Activated naive CD4-positive, alpha-beta T cell treated with anti-CD3 and anti-CD28 coated beads, Interleukin-2, amount 10 ng/mL, durations not matched to agents 7 days and 5 days (primary cell): ENCODE measurements around the gene DYNAP.

Experiments used
- CTCF ChIA-PET: fragments of 350-600 bp; sonication (Branson Sonifier 250); formaldehyde crosslinking; loops from one replicate; lab custom pipeline; 2021; ENCODE audit warnings: antibody characterized with exemption; lab: Charles Lee
- DNase-seq: peaks from one replicate; pipeline ENCODE4 v3.0.0-alpha.2; 2020
- H3K27ac Mint-ChIP-seq: one replicate; pipeline ENCODE4 v1.8.0; 2021; ENCODE audit warnings: mild to moderate bottlenecking, moderate library complexity, mixed read lengths
- H3K27me3 Mint-ChIP-seq: one replicate; pipeline ENCODE4 v1.8.0; 2021; ENCODE audit warnings: mild to moderate bottlenecking, mixed read lengths
- H3K36me3 Mint-ChIP-seq: one replicate; pipeline ENCODE4 v1.8.0; 2021; ENCODE audit warnings: mixed read lengths
- H3K4me1 Mint-ChIP-seq: one replicate; pipeline ENCODE4 v1.8.0; 2021; ENCODE audit warnings: mixed read lengths
- H3K4me3 Mint-ChIP-seq: one replicate; pipeline ENCODE4 v1.8.0; 2021; ENCODE audit warnings: mild to moderate bottlenecking, moderate library complexity, mixed read lengths
- H3K9me3 Mint-ChIP-seq: one replicate; pipeline ENCODE4 v1.8.0; 2021; ENCODE audit warnings: mixed read lengths

The DYNAP gene, protein sequence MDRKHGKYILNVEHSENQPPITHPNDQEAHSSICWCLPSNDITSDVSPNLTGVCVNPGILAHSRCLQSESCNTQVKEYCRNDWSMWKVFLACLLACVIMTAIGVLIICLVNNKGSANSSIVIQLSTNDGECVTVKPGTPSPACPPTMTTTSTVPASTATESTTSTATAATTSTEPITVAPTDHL

GRCh38 chr18:54590945-54591344 is at the start of gene DYNAP:
Gene DYNAP, plus strand, starts transcription at chr18:54591245. Its CDS starts 38 bp downstream, at chr18:54591283.
- Mint-ChIP-seq H3K27me3 (no peaks in the 10 kb centered on the region), H3K36me3 (no peaks in the 10 kb centered on the region)
- no peak for DNase-seq

GRCh38 chr18:54551590-54551989 is 39.5 kb upstream of the DYNAP start:
- Mint-ChIP-seq H3K4me3 (no peak overlapping the region), H3K9me3 (no peaks in the 10 kb centered on the region), H3K27me3 (no peaks in the 10 kb centered on the region), H3K27ac (no peak overlapping the region), H3K4me1 (no peaks in the 10 kb centered on the region), H3K36me3 (no peaks in the 10 kb centered on the region)
- CTCF ChIA-PET, result no interaction called here
- no peak for DNase-seq

More at GRCh38 chr18:54590945-54591344, at the start of gene DYNAP:
- no peak within 1 kb of the TSS for H3K4me3 Mint-ChIP-seq
- no peak within 1 kb of the TSS for H3K27ac Mint-ChIP-seq
- CTCF ChIA-PET, result no interaction called here
- no peaks in the 10 kb centered on the region for H3K4me1 Mint-ChIP-seq
- no peaks in the 10 kb centered on the region for H3K9me3 Mint-ChIP-seq

DNA sequence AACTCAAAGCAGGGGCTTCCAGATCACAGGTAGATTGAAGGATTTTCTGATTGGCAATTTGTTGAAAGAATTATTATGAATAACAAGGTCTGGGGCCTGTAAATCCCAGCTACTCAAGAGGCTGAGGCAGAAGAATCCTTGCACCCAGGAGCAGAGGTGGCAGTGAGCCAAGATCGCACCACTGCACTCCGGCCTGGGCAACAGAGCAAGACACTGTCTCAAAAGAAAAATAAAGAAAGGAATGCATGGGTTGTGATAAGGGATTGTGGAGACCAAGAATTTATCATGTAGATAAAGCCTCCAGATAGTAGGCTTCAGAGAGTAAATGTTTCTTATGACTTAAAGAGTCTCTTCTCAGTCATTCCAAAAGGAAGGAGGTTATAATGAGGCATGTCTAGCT is 35.8 kb upstream of the DYNAP start:
- Mint-ChIP-seq H3K27ac (no peak overlapping the region), H3K27me3 (no peaks in the 10 kb centered on the region), H3K4me1 (no peaks in the 10 kb centered on the region), H3K36me3 (no peaks in the 10 kb centered on the region), H3K4me3 (no peak overlapping the region), H3K9me3 (no peaks in the 10 kb centered on the region)
- no peak for DNase-seq
- CTCF ChIA-PET, result no interaction called here

GRCh38 chr18:54555996-54556395 is 35.0 kb upstream of the DYNAP start:
- no peak overlapping the region for H3K27ac Mint-ChIP-seq
- H3K9me3 Mint-ChIP-seq, result no peaks in the 10 kb centered on the region
- CTCF ChIA-PET, result no interaction called here
- H3K27me3 Mint-ChIP-seq, result no peaks in the 10 kb centered on the region
- H3K4me1 Mint-ChIP-seq, result no peaks in the 10 kb centered on the region
- no peak for DNase-seq
- H3K36me3 Mint-ChIP-seq, result no peaks in the 10 kb centered on the region
- H3K4me3 Mint-ChIP-seq, result no peak overlapping the region

- DNase-seq, result no peak
- CTCF ChIA-PET, result interaction anchor here (1.6 to 2.0 kb wide), 2 partner anchors 113 to 392 kb away, joined by 5 to 9 read pairs; no protein-coding TSS in a partner anchor
- Mint-ChIP-seq H3K9me3 (no peaks in the 10 kb centered on the region), H3K27me3 (no peaks in the 10 kb centered on the region), H3K27ac (no peak overlapping the region), H3K4me1 (no peaks in the 10 kb centered on the region), H3K36me3 (no peaks in the 10 kb centered on the region), H3K4me3 (no peak overlapping the region)
Observed at GRCh38 chr18:54557958-54558357, 33.1 kb upstream of the DYNAP start.

DNA sequence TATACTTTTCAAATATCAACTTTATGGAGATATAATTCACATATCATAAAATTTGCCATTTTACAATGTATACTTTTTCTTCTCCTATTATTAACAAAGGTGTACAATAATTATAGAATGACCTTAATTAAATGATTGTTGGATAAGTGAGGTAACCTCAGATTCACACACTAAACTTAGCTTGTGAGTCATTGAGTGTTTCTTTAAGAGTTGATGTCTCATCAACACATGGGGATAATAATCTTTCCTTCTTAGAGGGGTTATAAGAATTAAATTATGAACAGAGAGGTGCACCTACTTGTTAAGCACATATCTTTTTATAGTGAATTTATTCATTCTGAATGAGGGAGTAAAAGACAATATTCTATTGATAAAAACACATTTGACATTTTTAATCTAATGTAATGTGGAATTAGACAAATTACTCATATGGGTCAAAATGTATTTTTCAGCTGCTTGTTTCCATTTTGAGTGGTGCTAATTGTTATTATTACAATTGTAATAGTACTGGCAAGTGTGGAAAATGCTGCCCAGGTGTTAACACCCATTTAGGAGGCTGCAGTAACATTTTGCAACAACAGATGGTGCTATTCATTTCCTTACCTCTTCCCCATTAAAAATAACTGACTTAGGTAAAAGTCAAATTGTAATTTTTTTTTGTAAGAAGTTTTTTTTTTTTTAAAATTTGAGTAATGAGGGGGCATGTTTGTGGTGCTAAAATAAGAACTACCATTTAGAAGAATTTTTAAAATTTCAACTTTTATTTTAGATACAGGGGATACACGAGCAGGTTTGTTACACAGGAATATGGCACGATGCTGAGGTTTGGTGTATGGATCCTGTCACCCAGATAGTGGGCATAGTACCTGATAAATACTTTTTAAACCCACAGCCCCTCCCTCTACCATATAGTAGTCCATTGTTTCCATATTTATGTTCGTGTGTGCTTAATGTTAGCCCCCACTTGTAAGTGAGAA is 32.1 kb upstream of the DYNAP start:
- no peaks in the 10 kb centered on the region for H3K4me1 Mint-ChIP-seq
- no peak overlapping the region for H3K4me3 Mint-ChIP-seq
- no peak overlapping the region for H3K27ac Mint-ChIP-seq
- H3K27me3 Mint-ChIP-seq, result no peaks in the 10 kb centered on the region
- H3K9me3 Mint-ChIP-seq, result no peaks in the 10 kb centered on the region
- CTCF ChIA-PET, result interaction anchor here (0.7 to 2.0 kb wide), 8 partner anchors 18 to 425 kb away, joined by 3 to 9 read pairs (median 4); no protein-coding TSS in a partner anchor
- H3K36me3 Mint-ChIP-seq, result no peaks in the 10 kb centered on the region
- DNase-seq, result no peak

GRCh38 chr18:54561706-54562267 is 29.3 kb upstream of the DYNAP start:
- no peaks in the 10 kb centered on the region for H3K4me1 Mint-ChIP-seq
- H3K27me3 Mint-ChIP-seq, result peaks cover 5% of the 10 kb centered on the region
- no peak overlapping the region for H3K4me3 Mint-ChIP-seq
- DNase-seq, result no peak
- H3K9me3 Mint-ChIP-seq, result no peaks in the 10 kb centered on the region
- H3K27ac Mint-ChIP-seq, result no peak overlapping the region
- H3K36me3 Mint-ChIP-seq, result no peaks in the 10 kb centered on the region
- CTCF ChIA-PET, result interaction anchor here (0.8 to 1.3 kb wide), 2 partner anchors 24 to 121 kb away, joined by 3 read pairs; no protein-coding TSS in a partner anchor

- Mint-ChIP-seq H3K4me3 (no peak overlapping the region), H3K36me3 (no peaks in the 10 kb centered on the region), H3K27ac (no peak overlapping the region), H3K9me3 (no peaks in the 10 kb centered on the region), H3K27me3 (no peaks in the 10 kb centered on the region), H3K4me1 (no peaks in the 10 kb centered on the region)
- CTCF ChIA-PET, result no interaction called here
- DNase-seq, result no peak
Observed at GRCh38 chr18:54580202-54580729, 10.8 kb upstream of the DYNAP start.

DNA sequence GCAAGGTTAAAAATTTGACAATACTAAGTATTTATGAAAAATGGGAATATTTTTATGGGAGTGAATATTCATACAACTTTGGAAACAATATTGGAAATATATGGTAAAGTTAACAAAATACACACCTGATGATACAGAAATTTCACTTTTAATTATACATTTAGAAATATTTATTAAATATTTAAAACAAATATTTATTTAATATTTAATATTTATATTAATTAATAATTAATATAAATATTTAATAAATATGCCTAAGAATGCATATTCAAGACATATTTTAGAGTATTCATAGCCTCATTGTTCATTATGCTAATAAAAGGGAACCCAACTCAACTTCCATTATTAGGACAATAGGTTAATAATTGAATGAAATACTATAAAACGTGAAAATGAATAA is 7.0 kb upstream of the DYNAP start:
- Mint-ChIP-seq H3K4me3 (no peak overlapping the region), H3K4me1 (no peaks in the 10 kb centered on the region), H3K27ac (no peak overlapping the region), H3K27me3 (no peaks in the 10 kb centered on the region), H3K9me3 (no peaks in the 10 kb centered on the region), H3K36me3 (no peaks in the 10 kb centered on the region)
- DNase-seq, result no peak
- CTCF ChIA-PET, result no interaction called here

GRCh38 chr18:54585743-54586142 is 5.3 kb upstream of the DYNAP start:
- no peak for DNase-seq
- Mint-ChIP-seq H3K27ac (no peak overlapping the region), H3K9me3 (no peaks in the 10 kb centered on the region), H3K36me3 (no peaks in the 10 kb centered on the region), H3K27me3 (no peaks in the 10 kb centered on the region), H3K4me1 (no peaks in the 10 kb centered on the region), H3K4me3 (no peak overlapping the region)
- CTCF ChIA-PET, result interaction anchor here (1.2 kb wide), 1 partner anchor 24 kb away, joined by 3 read pairs; no protein-coding TSS in a partner anchor

DNA sequence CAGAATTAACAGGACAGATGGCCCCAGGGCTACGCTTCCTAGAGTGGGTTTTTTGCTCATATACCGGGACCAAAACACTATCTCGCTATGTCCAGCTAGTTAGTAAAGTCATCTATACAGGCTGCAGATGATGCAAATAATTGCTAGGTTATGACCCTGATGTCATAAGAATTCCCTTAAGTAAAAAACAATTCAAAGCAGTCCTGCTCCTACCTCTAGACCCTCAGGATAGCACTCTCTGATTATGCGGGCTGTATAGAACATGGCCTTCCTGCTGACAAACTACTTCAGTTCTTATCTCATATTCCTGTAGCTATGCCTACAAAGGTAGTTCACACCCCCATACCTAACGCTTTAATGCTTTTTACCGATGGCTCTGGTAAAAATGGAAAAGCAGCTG is 13.2 kb downstream of the DYNAP start:
- no peak for DNase-seq
- Mint-ChIP-seq H3K27ac (no peak overlapping the region), H3K4me1 (no peaks in the 10 kb centered on the region), H3K36me3 (no peaks in the 10 kb centered on the region), H3K27me3 (no peaks in the 10 kb centered on the region), H3K9me3 (no peaks in the 10 kb centered on the region), H3K4me3 (no peak overlapping the region)
- CTCF ChIA-PET, result no interaction called here

DNA sequence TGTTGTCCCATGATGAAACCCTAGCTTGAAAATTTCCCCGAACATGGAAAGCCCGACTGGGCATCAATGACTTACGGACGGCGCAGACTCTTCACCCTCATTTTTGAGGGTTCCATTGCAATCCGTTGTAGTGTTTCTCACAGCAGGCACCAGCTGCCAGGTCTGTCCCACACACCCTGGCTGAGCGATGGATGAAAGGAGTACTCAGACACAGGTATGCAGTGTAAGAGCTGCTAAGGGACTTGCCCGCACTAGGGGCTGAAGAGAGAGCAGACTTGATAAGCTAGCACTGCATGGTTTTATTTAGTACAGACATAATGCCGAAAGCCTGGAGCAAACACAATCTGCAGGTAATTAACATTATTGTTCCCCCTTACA is 15.8 kb downstream of the DYNAP start:
- no peak for DNase-seq
- CTCF ChIA-PET, result no interaction called here
- H3K27ac Mint-ChIP-seq, result no peak overlapping the region
- no peaks in the 10 kb centered on the region for H3K36me3 Mint-ChIP-seq
- no peak overlapping the region for H3K4me3 Mint-ChIP-seq
- H3K27me3 Mint-ChIP-seq, result no peaks in the 10 kb centered on the region
- H3K4me1 Mint-ChIP-seq, result no peaks in the 10 kb centered on the region
- no peaks in the 10 kb centered on the region for H3K9me3 Mint-ChIP-seq

- Mint-ChIP-seq H3K27ac (no peak overlapping the region), H3K4me3 (no peak overlapping the region), H3K36me3 (no peaks in the 10 kb centered on the region), H3K27me3 (no peaks in the 10 kb centered on the region), H3K9me3 (no peaks in the 10 kb centered on the region), H3K4me1 (no peaks in the 10 kb centered on the region)
- no peak for DNase-seq
- CTCF ChIA-PET, result no interaction called here
Observed at GRCh38 chr18:54607213-54608027, 16.4 kb downstream of the DYNAP start.
